Central memory CD8-positive, alpha-beta T cell (primary cell): ENCODE measurements around the gene TRAPPC10.
"Not testable (repeated sequence)": the region's sequence is repeated elsewhere in the genome, so short reads cannot be mapped to it uniquely, and the experiment has no call there.

Source experiments
- ATAC-seq: fragments of 150-1000 bp; cut with Tn5 transposase; replicated peaks from 2 replicates; pipeline ENCODE4 v1.10.0; 2022; ENCODE audit warnings: mild to moderate bottlenecking, moderate FRiP score, moderate number of reproducible peaks; ENCODE audit not compliant: poor library complexity, severe bottlenecking; ENCODE audit errors: extremely low read depth
- DNase-seq, 2 donors: peaks; one replicate each; pipeline ENCODE4 v3.0.0; 2021; ENCODE audit warnings: low spot score in 2 of 2
- H3K27ac Mint-ChIP-seq: one replicate; pipeline ENCODE4 v1.8.0; 2022; ENCODE audit warnings: low read depth, mild to moderate bottlenecking, moderate library complexity, mixed read lengths
- H3K27me3 Mint-ChIP-seq: one replicate; pipeline ENCODE4 v1.8.0; 2022; ENCODE audit warnings: mixed read lengths
- H3K36me3 Mint-ChIP-seq: one replicate; pipeline ENCODE4 v1.8.0; 2022; ENCODE audit warnings: mild to moderate bottlenecking, moderate library complexity, mixed read lengths; ENCODE audit not compliant: insufficient read depth
- H3K4me1 Mint-ChIP-seq: one replicate; pipeline ENCODE4 v1.8.0; 2022; ENCODE audit warnings: mixed read lengths
- H3K4me3 Mint-ChIP-seq: one replicate; pipeline ENCODE4 v1.8.0; 2022; ENCODE audit warnings: mild to moderate bottlenecking, moderate library complexity, mixed read lengths
- H3K9me3 Mint-ChIP-seq: one replicate; pipeline ENCODE4 v1.8.0; 2022; ENCODE audit warnings: mixed read lengths

The TRAPPC10 gene

GRCh38 chr21:44107026-44107501 is 95.0 kb downstream of the TRAPPC10 start, which contains the start of gene PWP2:
Gene PWP2 (plus strand): TSS chr21:44107399. CDS start chr21:44107417, 18 bp downstream.
- H3K4me3 Mint-ChIP-seq = peak within 1 kb of the TSS; percentile 45
- peak in 1 of 2 donors; percentile 15 for DNase-seq

GRCh38 chr21:44107589-44107988 is 95.5 kb downstream of the TRAPPC10 start:
- not testable (repeated sequence) for DNase-seq, H3K27me3 Mint-ChIP-seq, H3K27ac Mint-ChIP-seq, H3K36me3 Mint-ChIP-seq, H3K9me3 Mint-ChIP-seq, H3K4me1 Mint-ChIP-seq
- ATAC-seq = peak; percentile 50
- H3K4me3 Mint-ChIP-seq = peak overlapping the region; percentile 45

More at GRCh38 chr21:44107026-44107501, 95.0 kb downstream of the TRAPPC10 start, which contains the start of gene PWP2:
- not testable (repeated sequence) for H3K27me3 Mint-ChIP-seq, H3K36me3 Mint-ChIP-seq, H3K4me1 Mint-ChIP-seq, H3K9me3 Mint-ChIP-seq, H3K27ac Mint-ChIP-seq
- ATAC-seq = peak; percentile 89

- not testable (repeated sequence) for H3K9me3 Mint-ChIP-seq, H3K36me3 Mint-ChIP-seq, H3K4me1 Mint-ChIP-seq
These were observed 101.7 kb downstream of the TRAPPC10 start for GRCh38 chr21:44113702-44114371.

GRCh38 chr21:44122131-44122530 is 110.0 kb downstream of the TRAPPC10 start:
- H3K36me3 Mint-ChIP-seq = not testable (repeated sequence)

More at GRCh38 chr21:44113702-44114371, 101.7 kb downstream of the TRAPPC10 start:
- H3K27me3 Mint-ChIP-seq, H3K27ac Mint-ChIP-seq, DNase-seq, ATAC-seq, H3K4me3 Mint-ChIP-seq: not testable (repeated sequence)

GRCh38 chr21:44127827-44128226 is 115.7 kb downstream of the TRAPPC10 start:
- ATAC-seq, H3K27me3 Mint-ChIP-seq, H3K4me3 Mint-ChIP-seq, H3K9me3 Mint-ChIP-seq, H3K36me3 Mint-ChIP-seq, H3K27ac Mint-ChIP-seq, DNase-seq, H3K4me1 Mint-ChIP-seq: not testable (repeated sequence)

More at GRCh38 chr21:44122131-44122530, 110.0 kb downstream of the TRAPPC10 start:
- not testable (repeated sequence) for H3K27ac Mint-ChIP-seq, H3K4me3 Mint-ChIP-seq, H3K4me1 Mint-ChIP-seq, H3K9me3 Mint-ChIP-seq, DNase-seq, H3K27me3 Mint-ChIP-seq, ATAC-seq

GRCh38 chr21:44133715-44134057 is 121.6 kb downstream of the TRAPPC10 start:
- H3K27ac Mint-ChIP-seq, ATAC-seq, H3K27me3 Mint-ChIP-seq, H3K9me3 Mint-ChIP-seq, DNase-seq, H3K4me3 Mint-ChIP-seq, H3K36me3 Mint-ChIP-seq, H3K4me1 Mint-ChIP-seq: not testable (repeated sequence)

GRCh38 chr21:44134732-44135131 is 122.6 kb downstream of the TRAPPC10 start:
- not testable (repeated sequence) for H3K4me1 Mint-ChIP-seq, H3K27me3 Mint-ChIP-seq, H3K27ac Mint-ChIP-seq, H3K4me3 Mint-ChIP-seq, ATAC-seq, DNase-seq, H3K36me3 Mint-ChIP-seq, H3K9me3 Mint-ChIP-seq

GRCh38 chr21:44138039-44138438 is 125.9 kb downstream of the TRAPPC10 start:
- not testable (repeated sequence) for H3K9me3 Mint-ChIP-seq, H3K36me3 Mint-ChIP-seq, H3K4me1 Mint-ChIP-seq, H3K4me3 Mint-ChIP-seq, H3K27ac Mint-ChIP-seq, H3K27me3 Mint-ChIP-seq, DNase-seq
- peak; percentile 37 for ATAC-seq

- not testable (repeated sequence) for H3K4me3 Mint-ChIP-seq
- ATAC-seq = peak; percentile 12
These were observed 127.9 kb downstream of the TRAPPC10 start for GRCh38 chr21:44139787-44140551.

GRCh38 chr21:44140552-44140932 is 128.4 kb downstream of the TRAPPC10 start:
- ATAC-seq, H3K4me1 Mint-ChIP-seq: not testable (repeated sequence)

More at GRCh38 chr21:44139787-44140551, 127.9 kb downstream of the TRAPPC10 start:
- DNase-seq, H3K4me1 Mint-ChIP-seq, H3K36me3 Mint-ChIP-seq, H3K27ac Mint-ChIP-seq, H3K9me3 Mint-ChIP-seq, H3K27me3 Mint-ChIP-seq: not testable (repeated sequence)

GRCh38 chr21:44142470-44142869 is 130.4 kb downstream of the TRAPPC10 start:
- H3K27me3 Mint-ChIP-seq, H3K4me1 Mint-ChIP-seq, H3K4me3 Mint-ChIP-seq, H3K36me3 Mint-ChIP-seq, ATAC-seq, DNase-seq, H3K9me3 Mint-ChIP-seq, H3K27ac Mint-ChIP-seq: not testable (repeated sequence)

More at GRCh38 chr21:44140552-44140932, 128.4 kb downstream of the TRAPPC10 start:
- H3K27ac Mint-ChIP-seq, DNase-seq, H3K27me3 Mint-ChIP-seq, H3K4me3 Mint-ChIP-seq, H3K9me3 Mint-ChIP-seq, H3K36me3 Mint-ChIP-seq: not testable (repeated sequence)

- H3K27me3 Mint-ChIP-seq, H3K9me3 Mint-ChIP-seq, H3K36me3 Mint-ChIP-seq, H3K27ac Mint-ChIP-seq, H3K4me1 Mint-ChIP-seq, H3K4me3 Mint-ChIP-seq: not testable (repeated sequence)
- ATAC-seq = peak; percentile 81
- peak in 1 of 2 donors; percentile 45 for DNase-seq
These were observed 131.3 kb downstream of the TRAPPC10 start for GRCh38 chr21:44143380-44143779.

- H3K27ac Mint-ChIP-seq, H3K9me3 Mint-ChIP-seq: not testable (repeated sequence)
- peak; percentile 13 for ATAC-seq
These were observed 131.9 kb downstream of the TRAPPC10 start for GRCh38 chr21:44143996-44144395.

More at GRCh38 chr21:44143996-44144395, 131.9 kb downstream of the TRAPPC10 start:
- H3K36me3 Mint-ChIP-seq, H3K4me1 Mint-ChIP-seq, DNase-seq, H3K4me3 Mint-ChIP-seq, H3K27me3 Mint-ChIP-seq: not testable (repeated sequence)
